ENCODE results near the gene ZNFX1. TPM values are rescaled to one million over a fixed set of nuclear protein-coding genes. Genes with fewer than 3 reads are reported as not detected.

ZNFX1 gene
- total RNA-seq, 2 donors from 2014 or later: 7.3 to 17.4 TPM

- no peaks in the 10 kb centered on the region for H3K4me1 ChIP-seq
- DNase-seq (no peak), ATAC-seq (no peak)
- peaks cover 7 to 50% of the 10 kb centered on the region in 2 donors for H3K36me3 ChIP-seq (replicated peaks in 1 of 2; ENCODE audit: insufficient read depth in 1 of 2, low read depth in 2 of 2)
- H3K27ac ChIP-seq: no peak overlapping the region
- no peaks in the 10 kb centered on the region for H3K9me3 ChIP-seq
- intact Hi-C loops (cut with DNase I): no loop called here
- TF ChIP-seq CTCF (IDR thresholded peaks at IDR 0.05): no peak
- no peak for TF ChIP-seq POLR2A (IDR thresholded peaks at IDR 0.05)
- 78 to 92% methylated on average over 10 of the region's 10 CpGs for WGBS, 2 donors
- H3K4me3 ChIP-seq: no peak overlapping the region
- no peaks in the 10 kb centered on the region for H3K27me3 ChIP-seq
These were observed 47.8 kb downstream of the ZNFX1 start for GRCh38 chr20:49230021-49230420.

DNA sequence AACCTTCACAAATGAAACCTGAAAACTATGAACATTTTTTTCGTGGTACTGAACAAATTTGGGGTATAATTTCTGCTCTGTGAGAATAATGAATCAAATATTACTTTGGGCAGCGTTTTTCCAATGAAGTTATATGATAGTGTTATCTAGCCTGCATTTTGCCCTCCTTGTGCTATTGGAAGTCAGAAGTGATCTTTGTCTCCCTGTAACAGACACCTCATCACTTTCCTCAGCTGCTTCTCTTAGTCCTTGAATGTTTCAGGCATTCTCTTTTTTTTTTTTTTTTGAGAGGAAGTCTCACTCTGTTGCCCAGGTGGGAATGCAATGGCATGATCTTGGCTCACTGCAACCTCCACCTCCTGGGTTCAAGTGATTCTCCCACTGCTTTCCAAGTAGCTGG lies 48.5 kb downstream of the ZNFX1 start:
- DNase-seq (no peak), ATAC-seq (no peak)
- 79 to 90% methylated on average over 2 of the region's 2 CpGs for WGBS, 2 donors
- H3K4me3 ChIP-seq: no peak overlapping the region
- H3K36me3 ChIP-seq (replicated peaks in 1 of 2; ENCODE audit: insufficient read depth in 1 of 2, low read depth in 2 of 2): peaks cover 12 to 50% of the 10 kb centered on the region in 2 donors
- TF ChIP-seq CTCF (IDR thresholded peaks at IDR 0.05) (no peak), POLR2A (IDR thresholded peaks at IDR 0.05) (no peak)
- intact Hi-C loops (cut with DNase I): no loop called here
- H3K9me3 ChIP-seq: no peaks in the 10 kb centered on the region
- H3K27me3 ChIP-seq: no peaks in the 10 kb centered on the region
- H3K27ac ChIP-seq: no peak overlapping the region
- no peaks in the 10 kb centered on the region for H3K4me1 ChIP-seq

DNA sequence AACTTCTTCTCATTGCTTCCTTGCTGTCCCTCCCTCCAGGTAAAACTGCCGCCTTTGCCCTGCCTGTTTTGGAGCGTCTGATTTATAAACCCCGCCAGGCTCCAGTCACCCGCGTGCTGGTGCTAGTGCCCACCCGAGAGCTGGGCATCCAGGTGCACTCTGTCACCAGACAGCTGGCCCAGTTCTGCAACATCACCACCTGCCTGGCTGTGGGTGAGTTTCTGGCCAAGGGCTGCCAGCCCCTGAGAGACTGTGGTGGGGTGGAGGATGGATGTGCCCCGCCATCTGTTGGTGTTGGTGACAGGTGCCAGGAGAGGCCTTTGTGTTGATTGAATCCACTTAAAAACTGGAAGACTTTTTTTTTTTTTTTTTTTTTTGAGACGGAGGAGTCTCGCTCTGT lies 49.2 kb downstream of the ZNFX1 start:
- 90 to 95% methylated on average over 8 to 9 of the region's 9 CpGs for WGBS, 2 donors
- peaks cover 17 to 52% of the 10 kb centered on the region in 2 donors for H3K36me3 ChIP-seq (replicated peaks in 1 of 2; ENCODE audit: insufficient read depth in 1 of 2, low read depth in 2 of 2)
- TF ChIP-seq POLR2A (IDR thresholded peaks at IDR 0.05) (no peak), CTCF (IDR thresholded peaks at IDR 0.05) (no peak)
- no peaks in the 10 kb centered on the region for H3K27me3 ChIP-seq
- intact Hi-C loops (cut with DNase I): no loop called here
- no peaks in the 10 kb centered on the region for H3K4me1 ChIP-seq
- no peak overlapping the region for H3K27ac ChIP-seq
- H3K4me3 ChIP-seq: no peak overlapping the region
- H3K9me3 ChIP-seq: no peaks in the 10 kb centered on the region
- ATAC-seq (no peak), DNase-seq (no peak)

DNA sequence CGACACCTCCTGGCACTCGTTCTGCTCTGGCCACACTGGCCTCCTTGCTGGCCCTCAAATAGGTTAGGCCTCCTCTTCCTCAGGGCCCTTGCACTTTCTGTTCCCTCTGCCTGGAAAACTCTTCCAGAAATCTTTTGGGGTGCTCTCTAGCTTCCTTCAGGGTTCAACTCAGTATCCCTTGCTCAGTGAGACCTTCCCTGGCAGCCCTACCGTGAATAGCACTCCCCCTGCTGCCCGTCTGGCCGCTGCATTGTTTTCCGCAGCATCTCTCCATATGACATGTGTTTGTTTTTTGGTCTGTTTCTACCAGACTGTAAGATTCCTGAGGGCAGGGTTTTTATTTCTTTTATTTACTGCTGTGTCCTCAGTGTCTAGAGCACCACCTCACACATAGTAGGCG lies 52.0 kb downstream of the ZNFX1 start:
- H3K36me3 ChIP-seq (replicated peaks in 1 of 2; ENCODE audit: insufficient read depth in 1 of 2, low read depth in 2 of 2): peaks cover 24 to 51% of the 10 kb centered on the region in 2 donors
- no peak overlapping the region for H3K4me3 ChIP-seq
- TF ChIP-seq CTCF (IDR thresholded peaks at IDR 0.05) (no peak), POLR2A (IDR thresholded peaks at IDR 0.05) (no peak)
- intact Hi-C loops (cut with DNase I): no loop called here
- H3K27me3 ChIP-seq: no peaks in the 10 kb centered on the region
- no peaks in the 10 kb centered on the region for H3K9me3 ChIP-seq
- H3K4me1 ChIP-seq: peaks cover 2% of the 10 kb centered on the region
- ATAC-seq (no peak), DNase-seq (no peak)
- 91 to 96% methylated on average over 7 of the region's 7 CpGs for WGBS, 2 donors
- H3K27ac ChIP-seq: no peak overlapping the region

Data from body of pancreas (tissue), 4 donors.